A673 (cell line): ENCODE results near the gene GRM3. TPM values are rescaled to one million over a fixed set of nuclear protein-coding genes. Genes with fewer than 3 reads are reported as not detected.

Source experiments
- BruUV-seq: library from RNA; stranded (reverse); fragments of 400-500 nt; replicated peaks from 2 replicates; lab custom pipeline; 2021; lab: Mats Ljungman, UMichigan
- CTCF ChIA-PET: fragments of 300-600 bp; sonication (Branson Sonifier 250); formaldehyde crosslinking; loops from one replicate; lab custom pipeline; 2022; ENCODE audit warnings: antibody characterized with exemption; lab: Charles Lee
- POLR2A ChIA-PET: fragments of 300-600 bp; sonication (Branson Sonifier 250); formaldehyde crosslinking; loops from one replicate; lab custom pipeline; 2022; ENCODE audit warnings: antibody characterized with exemption; ENCODE audit not compliant: low non-redundant PET; lab: Charles Lee
- DNase-seq: peaks from one replicate; pipeline ENCODE4 v3.0.0-alpha.2; 2015; ENCODE audit warnings: low spot score
- H3K27ac ChIP-seq: fragments of 200-600 bp; sonication (generic); 2 replicates; pipeline ENCODE4 v1.5.1; 2016; ENCODE audit warnings: mixed run types, low read depth, mild to moderate bottlenecking, mixed read lengths, antibody characterized with exemption, low read length; ENCODE audit not compliant: poor library complexity, severe bottlenecking
- H3K27me3 ChIP-seq: fragments of 200-600 bp; sonication (generic); replicated peaks from 2 replicates; pipeline ENCODE4 v1.6.1; 2017; ENCODE audit warnings: mixed run types, low read depth, mild to moderate bottlenecking, mixed read lengths, antibody characterized with exemption, low read length; ENCODE audit not compliant: insufficient read depth, poor library complexity
- H3K36me3 ChIP-seq: fragments of 200-600 bp; sonication (generic); 2 replicates; pipeline ENCODE4 v1.6.1; 2016; ENCODE audit warnings: mixed run types, mild to moderate bottlenecking, mixed read lengths, antibody characterized with exemption, low read length; ENCODE audit not compliant: insufficient read depth, poor library complexity, severe bottlenecking
- H3K4me1 ChIP-seq: fragments of 200-600 bp; sonication (generic); 2 replicates; pipeline ENCODE4 v1.6.1; 2017; ENCODE audit warnings: mixed run types, mild to moderate bottlenecking, mixed read lengths, antibody characterized with exemption, low read length; ENCODE audit not compliant: insufficient read depth, poor library complexity, severe bottlenecking
- H3K4me3 ChIP-seq: fragments of 200-600 bp; sonication (generic); 2 replicates; pipeline ENCODE4 v1.5.1; 2016; ENCODE audit warnings: low read depth, mixed run types, mild to moderate bottlenecking, mixed read lengths, low read length; ENCODE audit not compliant: poor library complexity, severe bottlenecking
- H3K9me3 ChIP-seq: fragments of 200-600 bp; sonication (generic); 2 replicates; pipeline ENCODE4 v1.6.1; 2016; ENCODE audit warnings: mixed run types, low read depth, mild to moderate bottlenecking, mixed read lengths, antibody characterized with exemption, low read length; ENCODE audit not compliant: poor library complexity, severe bottlenecking
- CTCF ChIP-seq: fragments of 300-800, 200-600 bp; sonication (generic); conservative IDR thresholded peaks from 2 replicates; pipeline ENCODE4 v1.5.1; 2017; ENCODE audit warnings: low read depth, mild to moderate bottlenecking, antibody characterized with exemption, low read length, moderate library complexity, mixed read lengths
- EZH2 ChIP-seq: fragments of 200-600 bp; sonication (generic); IDR thresholded peaks from 2 replicates; pipeline ENCODE4 v1.6.1; 2017; ENCODE audit warnings: borderline replicate concordance, low read depth, mild to moderate bottlenecking, mixed read lengths, antibody characterized with exemption, low read length; ENCODE audit not compliant: poor library complexity, severe bottlenecking
- intact Hi-C: fragments of 100-400 bp; cut with micrococcal nuclease; formaldehyde crosslinking; loops from one replicate; pipeline ENCODE4 v1.10.0; 2022; ENCODE audit not compliant: unreplicated experiment
- total RNA-seq: library from RNA; stranded (reverse); gene quantifications from 2 replicates; pipeline ENCODE4 v1.2.3, GENCODE V29; 2021

The GRM3 gene
- total RNA-seq, 1 experiment from 2014 or later: not detected

GRCh38 chr7:86784765-86785164 lies 141.1 kb downstream of the GRM3 start:
- Histone ChIP-seq H3K4me1 (no peaks in the 10 kb centered on the region), H3K27me3 (no peaks in the 10 kb centered on the region), H3K4me3 (no peak overlapping the region), H3K9me3 (no peaks in the 10 kb centered on the region), H3K36me3 (no peaks in the 10 kb centered on the region), H3K27ac (no peak overlapping the region)
- DNase-seq: no peak
- no TSS peak for BruUV-seq
- TF ChIP-seq EZH2: no peak
- no peak for TF ChIP-seq CTCF
- intact Hi-C loops: no loop called here
- ChIA-PET POLR2A (no interaction called here), CTCF (no interaction called here)

DNA sequence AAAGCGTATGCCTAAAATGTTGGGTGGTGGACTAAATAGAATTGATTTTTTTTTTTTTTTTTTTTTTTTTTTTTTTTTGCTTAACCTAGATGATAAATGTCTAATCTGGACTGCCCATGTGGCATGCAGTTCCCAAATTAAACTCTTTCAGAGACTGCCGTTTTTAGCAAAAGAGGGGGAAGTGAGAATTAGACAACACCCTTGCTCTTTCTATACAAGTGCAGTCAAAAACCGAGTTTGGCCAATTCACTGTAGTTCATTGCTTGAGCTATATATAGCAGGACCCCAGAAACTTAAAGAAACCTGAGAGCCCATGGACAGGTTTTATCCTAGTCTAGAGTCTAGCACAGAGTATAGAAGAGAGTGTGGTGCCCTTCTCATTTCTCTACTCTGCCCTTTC lies 141.9 kb downstream of the GRM3 start:
- no peaks in the 10 kb centered on the region for H3K27me3 ChIP-seq
- intact Hi-C loops: no loop called here
- ChIA-PET CTCF (interaction anchor here (0.6 kb wide), 1 partner anchor 641 kb away, joined by 3 read pairs; no protein-coding TSS in a partner anchor), POLR2A (no interaction called here)
- H3K9me3 ChIP-seq: no peaks in the 10 kb centered on the region
- no peaks in the 10 kb centered on the region for H3K4me1 ChIP-seq
- H3K27ac ChIP-seq: no peak overlapping the region
- no TSS peak for BruUV-seq
- TF ChIP-seq CTCF (no peak), EZH2 (no peak)
- no peak overlapping the region for H3K4me3 ChIP-seq
- no peaks in the 10 kb centered on the region for H3K36me3 ChIP-seq
- no peak for DNase-seq

- BruUV-seq: no TSS peak
- H3K27ac ChIP-seq: no peak overlapping the region
- H3K36me3 ChIP-seq: no peaks in the 10 kb centered on the region
- H3K9me3 ChIP-seq: no peaks in the 10 kb centered on the region
- no peak for TF ChIP-seq EZH2
- TF ChIP-seq CTCF: no peak
- no peaks in the 10 kb centered on the region for H3K4me1 ChIP-seq
- CTCF ChIA-PET: interaction anchor here (0.6 kb wide), 1 partner anchor 641 kb away, joined by 3 read pairs; no protein-coding TSS in a partner anchor
- no peak overlapping the region for H3K4me3 ChIP-seq
- intact Hi-C loops: no loop called here
- POLR2A ChIA-PET: no interaction called here
- no peaks in the 10 kb centered on the region for H3K27me3 ChIP-seq
- no peak for DNase-seq
Measured at GRCh38 chr7:86786376-86786775, 142.7 kb downstream of the GRM3 start.
